GM18951 (cell line): ENCODE results near the gene DUSP8.

Experiments used
- POLR2A ChIP-seq: IDR thresholded peaks from 4 replicates; pipeline ENCODE4 v1.6.1; 2011; ENCODE audit warnings: mild to moderate bottlenecking; ENCODE audit not compliant: insufficient read length, insufficient read depth; ENCODE audit errors: extremely low read depth
- in situ Hi-C: fragments of 300-500 bp; cut with MboI; formaldehyde crosslinking; loops from one replicate; pipeline ENCODE4 v1.12.0; 2022; ENCODE audit warnings: low sequenced_read_pairs, mixed read lengths, inconsistent platforms; ENCODE audit not compliant: unreplicated experiment

DUSP8 gene

DNA sequence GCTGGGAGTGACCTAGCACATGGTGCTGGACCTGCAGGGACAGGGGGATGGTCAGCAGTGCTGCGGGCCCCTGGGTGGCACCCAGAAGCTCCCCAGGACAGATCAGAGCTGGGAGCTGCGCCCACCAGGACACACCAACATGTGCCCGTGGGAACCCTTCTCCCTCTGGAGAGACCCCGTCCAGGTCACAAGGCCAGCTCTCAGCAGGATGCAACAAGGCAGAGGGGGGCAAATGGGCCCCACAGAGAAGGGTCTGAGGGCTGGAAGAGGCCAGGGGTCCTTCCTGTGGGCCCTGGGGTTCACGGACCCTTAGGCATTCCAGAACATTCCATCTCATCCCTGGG is 6.2 kb downstream of the DUSP8 start:
- TF ChIP-seq POLR2A = no peak
- in situ Hi-C loops = no loop called here

GRCh38 chr11:1565173-1565903 is 6.7 kb downstream of the DUSP8 start:
- in situ Hi-C loops = no loop called here

GRCh38 chr11:1564535-1565172 is 7.4 kb downstream of the DUSP8 start:
- in situ Hi-C loops = no loop called here

More at GRCh38 chr11:1565173-1565903, 6.7 kb downstream of the DUSP8 start:
- TF ChIP-seq POLR2A = no peak

DNA sequence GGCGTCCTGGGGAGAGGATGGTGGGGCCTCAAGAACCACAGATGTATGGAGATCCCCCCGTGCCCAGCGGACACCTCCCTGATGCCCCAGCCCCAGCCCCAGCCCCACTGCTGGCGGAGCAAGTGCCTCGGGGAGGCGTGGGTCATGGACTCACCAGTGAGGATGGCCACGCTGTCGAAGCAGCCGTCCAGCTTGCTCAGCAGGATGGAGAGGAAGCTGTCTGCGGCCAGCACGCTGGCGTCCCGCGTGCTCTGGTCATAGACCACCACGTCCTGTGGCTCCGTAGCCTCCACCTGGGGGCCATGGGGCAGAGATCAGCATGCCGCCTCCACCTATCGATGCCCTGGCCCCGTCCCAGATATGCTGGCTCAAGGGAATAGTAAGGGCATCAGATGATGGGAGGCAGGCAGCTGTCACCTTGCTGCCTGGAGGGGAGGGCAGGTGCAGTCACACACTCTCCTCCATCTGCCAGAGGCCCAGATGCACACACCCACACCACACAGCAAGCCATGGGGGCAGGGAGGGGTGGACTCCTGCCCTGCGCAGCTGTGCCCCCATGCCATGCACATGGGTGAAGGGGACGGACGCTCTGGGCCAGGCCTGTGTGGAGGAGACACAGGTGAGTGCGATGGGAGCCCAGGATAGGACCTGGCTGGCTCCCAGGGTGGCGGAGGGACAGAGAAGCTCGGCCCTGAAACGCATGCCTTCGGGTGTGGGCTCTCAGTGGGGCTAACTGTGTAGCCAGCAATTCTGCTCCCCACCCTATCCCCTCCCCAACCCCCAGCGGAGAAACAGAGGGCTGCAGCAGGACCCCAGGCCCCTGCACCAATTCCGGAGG is 8.2 kb downstream of the DUSP8 start:
- in situ Hi-C loops = no loop called here
- no peak for TF ChIP-seq POLR2A

More at GRCh38 chr11:1564535-1565172, 7.4 kb downstream of the DUSP8 start:
- no peak for TF ChIP-seq POLR2A

GRCh38 chr11:1563149-1563638 is 8.9 kb downstream of the DUSP8 start:
- no peak for TF ChIP-seq POLR2A
- in situ Hi-C loops = no loop called here

DNA sequence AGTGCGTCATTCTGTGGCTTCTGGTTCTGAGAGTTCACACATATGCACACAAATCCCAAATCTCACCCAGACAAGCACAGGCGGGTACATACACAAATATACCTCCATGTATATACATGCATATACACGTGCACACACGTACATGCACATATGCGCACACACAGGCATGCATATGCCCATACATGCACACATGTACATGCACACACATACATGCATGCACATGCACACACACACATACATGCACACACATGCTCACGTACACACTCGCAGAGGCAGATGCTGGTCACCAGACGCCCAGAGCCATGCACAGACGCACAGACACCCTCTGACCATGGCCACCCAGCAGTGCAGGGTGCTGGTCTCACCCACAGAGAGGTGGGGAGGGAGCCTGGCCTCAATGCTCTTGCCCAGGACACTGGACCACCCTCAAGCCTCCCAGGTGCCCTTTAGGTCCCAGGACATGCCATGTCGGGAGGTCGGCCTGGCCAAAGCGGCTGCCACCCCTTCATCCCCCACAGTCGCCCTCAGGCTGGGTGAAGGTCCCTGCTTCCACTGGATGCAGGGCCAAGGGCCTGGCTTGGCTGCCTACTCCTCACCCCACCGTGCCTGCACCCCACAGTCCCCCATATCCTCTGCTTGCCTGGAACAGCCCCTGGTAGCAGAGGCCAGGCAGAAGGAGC is 9.5 kb downstream of the DUSP8 start:
- TF ChIP-seq POLR2A = no peak
- in situ Hi-C loops = no loop called here

DNA sequence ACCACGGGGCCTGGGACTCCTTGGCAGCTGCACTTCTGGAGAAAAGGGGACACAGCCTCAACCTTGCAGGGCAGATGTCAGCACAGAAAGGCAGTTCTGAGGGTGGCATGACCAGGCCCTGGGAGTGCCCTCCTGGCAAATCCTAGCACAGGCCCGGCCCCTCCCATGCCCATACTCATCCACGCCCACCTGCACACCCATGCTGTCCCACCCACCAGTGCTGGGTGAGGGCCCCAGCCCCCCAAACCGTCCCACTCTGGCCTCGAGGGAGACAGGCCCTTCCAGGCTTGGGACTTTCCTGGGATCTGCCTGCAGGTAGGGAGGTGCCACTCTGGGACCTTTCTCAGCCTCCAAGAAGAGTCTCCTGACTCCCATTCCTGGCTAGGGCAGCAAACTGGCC is 10.1 kb downstream of the DUSP8 start:
- no peak for TF ChIP-seq POLR2A
- in situ Hi-C loops = no loop called here

DNA sequence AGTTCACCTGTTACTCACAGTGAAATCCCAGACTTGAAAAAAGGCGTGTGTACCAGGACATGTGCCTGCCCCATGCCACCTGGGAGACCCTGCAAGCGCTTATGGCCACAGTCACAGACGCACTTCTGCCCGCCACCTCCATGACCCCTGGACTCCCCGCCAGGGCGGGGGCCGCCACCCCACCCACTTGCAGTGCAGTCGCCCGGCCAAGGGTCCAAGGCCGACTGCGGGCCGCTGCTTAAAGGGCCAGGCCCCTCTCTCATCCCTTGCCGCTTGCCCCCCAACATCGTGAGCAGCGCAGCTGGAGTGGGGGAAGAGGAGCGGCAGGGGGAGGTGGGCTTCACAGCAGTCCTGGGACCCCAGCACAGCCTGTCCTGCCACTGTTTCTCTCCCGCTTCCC is 10.8 kb downstream of the DUSP8 start:
- TF ChIP-seq POLR2A = no peak
- in situ Hi-C loops = no loop called here

GRCh38 chr11:1560649-1561251 is 11.3 kb downstream of the DUSP8 start:
- no peak for TF ChIP-seq POLR2A
- in situ Hi-C loops = no loop called here

GRCh38 chr11:1560002-1560648 is 11.9 kb downstream of the DUSP8 start:
- in situ Hi-C loops = no loop called here
- no peak for TF ChIP-seq POLR2A

- TF ChIP-seq POLR2A = no peak
- in situ Hi-C loops = no loop called here
These were observed 12.7 kb downstream of the DUSP8 start for GRCh38 chr11:1559111-1559951.

DNA sequence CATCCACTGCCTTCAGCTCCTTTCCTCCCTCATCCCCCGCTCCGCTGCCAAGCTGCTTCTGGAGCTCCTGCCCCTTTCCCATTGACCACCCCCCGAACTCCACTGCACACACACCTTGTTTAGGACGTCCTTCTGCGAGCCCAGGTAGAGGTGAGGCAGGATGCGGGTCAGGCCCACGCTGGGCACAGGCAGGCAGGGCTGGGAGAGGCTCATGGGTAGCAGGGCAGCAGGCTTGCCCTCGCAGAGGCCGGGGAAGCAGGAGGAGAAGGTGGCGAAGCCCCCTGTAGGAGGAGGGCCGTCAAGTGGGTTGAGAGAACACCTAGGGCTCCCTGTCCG is 13.3 kb downstream of the DUSP8 start:
- TF ChIP-seq POLR2A = no peak
- in situ Hi-C loops = no loop called here
